ENCODE measurements around the gene NCOR2. TPM values are rescaled to one million over a fixed set of nuclear protein-coding genes. Genes with fewer than 3 reads are reported as not detected.
A peak's percentile ranks its signal among the peaks of the same experiment; 100 is the strongest.

The NCOR2 gene
- total and polyA plus RNA-seq, 9 donors, result 18.2 to 376 (median 265) TPM

DNA sequence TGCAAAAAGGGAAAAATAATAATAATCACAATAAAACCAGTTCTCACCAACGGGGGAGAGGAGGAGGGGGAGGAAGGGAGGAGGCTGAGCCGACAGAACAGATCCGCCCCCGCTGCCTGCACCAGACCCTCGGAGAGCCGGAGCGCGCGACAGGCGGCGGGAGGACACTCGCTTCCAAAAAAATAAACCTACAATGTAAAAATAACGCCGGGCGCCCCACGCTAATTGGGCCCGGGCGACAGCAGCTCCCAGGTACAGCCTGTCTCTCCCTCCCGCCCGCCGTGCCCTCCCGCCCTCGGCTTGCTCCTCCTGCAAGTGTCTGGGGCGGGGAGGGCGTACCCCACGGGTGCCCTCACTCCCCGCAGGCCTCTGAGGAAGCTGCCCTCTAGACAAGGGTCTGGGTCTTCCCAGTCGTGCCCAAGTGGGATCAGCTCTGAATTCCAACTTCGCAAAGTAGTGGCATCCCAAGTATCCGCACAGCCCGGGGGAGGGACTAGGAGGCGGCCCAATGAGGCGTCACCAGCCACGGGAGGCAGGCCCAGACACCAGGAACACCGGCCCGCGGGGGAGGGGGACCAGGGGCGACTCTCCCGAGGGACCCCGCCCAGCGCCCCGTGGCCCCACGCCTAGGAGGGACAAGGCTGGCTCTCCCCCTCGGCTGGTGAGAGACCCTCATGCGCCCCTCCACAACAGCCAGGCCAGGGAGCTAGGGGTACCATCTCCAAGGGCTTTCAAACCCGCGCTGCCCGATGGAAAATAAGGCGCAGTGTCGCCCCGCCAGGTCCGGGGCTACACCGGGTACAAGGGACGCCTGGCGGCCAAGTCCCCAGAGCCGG is 1.0 kb downstream of the NCOR2 start:
- H3K4me1 ChIP-seq (ENCODE audit: insufficient read depth), result peaks cover 26% of the 10 kb centered on the region
- 0 to 1% (median 1%) methylated on average over 21 to 56 of the region's 56 CpGs for WGBS, 3 donors
- intact Hi-C loops (cut with DNase I), result loop anchor here (2.0 to 10.0 kb wide), 13 partner anchors 50 to 212 kb away; no protein-coding TSS in a partner anchor

DNA sequence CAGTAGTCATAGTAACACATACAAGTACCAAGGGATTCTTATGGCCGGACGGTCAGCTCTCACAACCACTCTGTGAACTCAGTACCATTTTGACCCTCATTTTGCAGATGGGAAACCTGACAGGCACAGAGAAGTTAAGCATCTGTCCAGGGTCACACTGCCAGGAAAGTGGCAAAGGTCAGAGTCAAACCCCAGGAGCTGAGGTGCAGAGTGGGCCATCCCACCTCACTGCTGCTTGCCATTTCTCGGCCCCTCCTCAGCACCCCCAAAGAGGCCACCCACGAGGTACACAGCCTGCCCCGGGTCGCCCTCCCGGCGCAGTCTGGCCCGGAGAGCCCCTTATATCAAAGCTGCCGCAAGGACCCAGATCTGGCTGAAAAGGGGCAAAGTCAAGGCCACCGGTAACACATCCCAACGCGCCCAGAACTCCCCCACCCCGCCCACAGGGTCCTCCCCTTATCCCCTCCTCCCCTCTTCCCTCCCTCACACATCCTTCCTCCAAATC is 1.7 kb downstream of the NCOR2 start:
- TF ChIP-seq EP300 (IDR thresholded peaks at IDR 0.05), result no peak
- TF ChIP-seq, protein P1, sequence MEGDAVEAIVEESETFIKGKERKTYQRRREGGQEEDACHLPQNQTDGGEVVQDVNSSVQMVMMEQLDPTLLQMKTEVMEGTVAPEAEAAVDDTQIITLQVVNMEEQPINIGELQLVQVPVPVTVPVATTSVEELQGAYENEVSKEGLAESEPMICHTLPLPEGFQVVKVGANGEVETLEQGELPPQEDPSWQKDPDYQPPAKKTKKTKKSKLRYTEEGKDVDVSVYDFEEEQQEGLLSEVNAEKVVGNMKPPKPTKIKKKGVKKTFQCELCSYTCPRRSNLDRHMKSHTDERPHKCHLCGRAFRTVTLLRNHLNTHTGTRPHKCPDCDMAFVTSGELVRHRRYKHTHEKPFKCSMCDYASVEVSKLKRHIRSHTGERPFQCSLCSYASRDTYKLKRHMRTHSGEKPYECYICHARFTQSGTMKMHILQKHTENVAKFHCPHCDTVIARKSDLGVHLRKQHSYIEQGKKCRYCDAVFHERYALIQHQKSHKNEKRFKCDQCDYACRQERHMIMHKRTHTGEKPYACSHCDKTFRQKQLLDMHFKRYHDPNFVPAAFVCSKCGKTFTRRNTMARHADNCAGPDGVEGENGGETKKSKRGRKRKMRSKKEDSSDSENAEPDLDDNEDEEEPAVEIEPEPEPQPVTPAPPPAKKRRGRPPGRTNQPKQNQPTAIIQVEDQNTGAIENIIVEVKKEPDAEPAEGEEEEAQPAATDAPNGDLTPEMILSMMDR (IDR thresholded peaks at IDR 0.05), result no peak
- TF ChIP-seq POLR2A (IDR thresholded peaks at IDR 0.05), result no peak
- H3K4me1 ChIP-seq (ENCODE audit: insufficient read depth), result peaks cover 31% of the 10 kb centered on the region
- peak overlapping the region; percentile 88 to 96 for H3K27ac ChIP-seq
- intact Hi-C loops (cut with DNase I), result loop anchor here (2.0 to 10.0 kb wide), 13 partner anchors 49 to 211 kb away; no protein-coding TSS in a partner anchor
- no peaks in the 10 kb centered on the region for H3K27me3 ChIP-seq
- H3K9me3 ChIP-seq, result no peaks in the 10 kb centered on the region
- peak overlapping the region; percentile 93 for H3K4me3 ChIP-seq
- WGBS, 3 donors, result 1 to 2% (median 1%) methylated on average over 14 of the region's 14 CpGs
- no peaks in the 10 kb centered on the region for H3K36me3 ChIP-seq
- peak in 3 of 5 donors; percentile 67 to 78 (median 70) for DNase-seq

More for the DNA sequence above, 1.0 kb downstream of the NCOR2 start:
- Histone ChIP-seq H3K36me3 (no peaks in the 10 kb centered on the region), H3K27me3 (no peaks in the 10 kb centered on the region), H3K9me3 (no peaks in the 10 kb centered on the region), H3K27ac (peak overlapping the region; percentile 88 to 96), H3K4me3 (peak overlapping the region; percentile 93)
- TF ChIP-seq EP300 (IDR thresholded peaks at IDR 0.05) (no peak), POLR2A (IDR thresholded peaks at IDR 0.05) (peak; percentile 45)
- TF ChIP-seq, protein P1 (IDR thresholded peaks at IDR 0.05), result peak in 1 of 3 donors; percentile 19
- DNase-seq, result peak; percentile 88 to 91 (median 90)

DNA sequence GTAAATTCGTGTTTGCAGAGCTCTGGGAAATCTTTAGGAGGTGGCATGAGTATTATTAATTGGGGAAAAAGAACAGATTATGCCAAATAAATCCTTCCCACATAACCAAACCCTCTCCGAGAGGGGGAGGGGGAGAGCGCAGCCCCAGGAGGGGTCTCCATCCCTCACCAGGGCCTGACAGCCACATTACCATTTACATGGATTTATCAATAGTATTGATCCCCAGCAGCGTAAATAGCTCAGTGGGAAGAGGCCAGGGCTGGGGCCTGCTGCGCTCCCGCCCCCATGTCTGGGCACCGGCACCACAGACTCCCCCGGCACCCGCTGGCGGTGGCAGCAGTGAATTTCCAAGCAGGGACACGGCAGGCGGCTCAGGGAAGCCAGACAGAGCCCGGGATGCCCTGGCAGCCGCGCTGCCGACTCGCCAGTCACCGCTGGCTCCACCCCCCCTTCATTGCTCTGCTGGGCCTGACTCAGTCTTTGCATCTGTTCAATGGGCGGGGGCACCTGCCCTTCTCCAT is 2.4 kb downstream of the NCOR2 start:
- Histone ChIP-seq H3K36me3 (no peaks in the 10 kb centered on the region), H3K4me1 (ENCODE audit: insufficient read depth) (peaks cover 31% of the 10 kb centered on the region), H3K4me3 (peak overlapping the region; percentile 93), H3K9me3 (no peaks in the 10 kb centered on the region), H3K27ac (peak overlapping the region in 1 of 2 donors; percentile 17), H3K27me3 (no peaks in the 10 kb centered on the region)
- DNase-seq, result peak in 2 of 5 donors; percentile 55
- no peak for TF ChIP-seq POLR2A (IDR thresholded peaks at IDR 0.05)
- TF ChIP-seq EP300 (IDR thresholded peaks at IDR 0.05), result no peak
- TF ChIP-seq, protein P1 (IDR thresholded peaks at IDR 0.05), result no peak
- WGBS, 3 donors, result 20 to 29% (median 22%) methylated on average over 19 of the region's 19 CpGs
- intact Hi-C loops (cut with DNase I), result loop anchor here (5.0 to 10.0 kb wide), 11 partner anchors 50 to 210 kb away; no protein-coding TSS in a partner anchor

DNA sequence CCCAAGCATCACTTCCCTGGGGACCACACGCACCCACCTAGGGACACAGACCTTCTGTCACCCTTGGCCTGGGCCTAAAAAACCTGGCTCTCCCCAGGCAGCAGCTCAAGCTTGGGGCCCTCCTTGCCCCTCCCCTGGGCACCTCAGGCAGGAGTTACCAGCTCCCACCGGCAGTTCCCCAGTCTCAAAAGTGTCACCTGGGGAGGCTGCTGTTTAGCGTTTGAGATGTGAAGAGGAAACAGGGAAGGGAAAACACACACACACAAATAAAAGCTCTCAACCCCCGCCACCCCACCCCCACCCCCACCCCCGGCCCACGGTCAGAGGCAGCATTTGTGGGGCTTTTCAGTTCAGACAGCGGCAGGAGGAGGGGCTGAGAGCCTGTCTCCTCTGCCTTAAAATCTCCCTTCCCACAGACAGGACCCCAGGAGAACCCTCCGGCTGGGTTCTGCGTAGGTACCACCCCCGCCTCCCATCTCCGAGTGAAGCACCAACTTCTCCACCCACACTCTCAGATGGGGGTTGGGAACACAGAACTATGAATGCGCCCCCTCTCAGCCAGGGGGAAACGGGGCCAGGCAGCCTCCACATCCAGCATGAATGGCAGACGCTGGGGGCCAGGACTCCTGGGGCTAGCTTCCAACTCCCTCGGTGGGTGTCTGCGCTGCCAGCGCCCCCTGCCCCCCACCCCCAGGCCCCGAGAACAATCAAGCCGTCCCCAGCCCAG is 3.0 kb downstream of the NCOR2 start:
- peak overlapping the region; percentile 93 for H3K4me3 ChIP-seq
- H3K27me3 ChIP-seq, result no peaks in the 10 kb centered on the region
- no peaks in the 10 kb centered on the region for H3K9me3 ChIP-seq
- peaks cover 31% of the 10 kb centered on the region for H3K4me1 ChIP-seq (ENCODE audit: insufficient read depth)
- intact Hi-C loops (cut with DNase I), result loop anchor here (10.0 kb wide), 8 partner anchors 50 to 210 kb away; no protein-coding TSS in a partner anchor
- WGBS, 3 donors, result 15 to 23% (median 21%) methylated on average over 19 of the region's 19 CpGs
- no peaks in the 10 kb centered on the region for H3K36me3 ChIP-seq
- TF ChIP-seq, protein P1 (IDR thresholded peaks at IDR 0.05), result no peak
- no peak for TF ChIP-seq POLR2A (IDR thresholded peaks at IDR 0.05)
- TF ChIP-seq EP300 (IDR thresholded peaks at IDR 0.05), result no peak
- peak in 2 of 5 donors; percentile 45 to 49 for DNase-seq
- peak overlapping the region in 1 of 2 donors; percentile 17 for H3K27ac ChIP-seq

All from ovary (tissue), 9 donors.